Measurements from ENCODE around the gene GPR27.

GPR27 gene

DNA sequence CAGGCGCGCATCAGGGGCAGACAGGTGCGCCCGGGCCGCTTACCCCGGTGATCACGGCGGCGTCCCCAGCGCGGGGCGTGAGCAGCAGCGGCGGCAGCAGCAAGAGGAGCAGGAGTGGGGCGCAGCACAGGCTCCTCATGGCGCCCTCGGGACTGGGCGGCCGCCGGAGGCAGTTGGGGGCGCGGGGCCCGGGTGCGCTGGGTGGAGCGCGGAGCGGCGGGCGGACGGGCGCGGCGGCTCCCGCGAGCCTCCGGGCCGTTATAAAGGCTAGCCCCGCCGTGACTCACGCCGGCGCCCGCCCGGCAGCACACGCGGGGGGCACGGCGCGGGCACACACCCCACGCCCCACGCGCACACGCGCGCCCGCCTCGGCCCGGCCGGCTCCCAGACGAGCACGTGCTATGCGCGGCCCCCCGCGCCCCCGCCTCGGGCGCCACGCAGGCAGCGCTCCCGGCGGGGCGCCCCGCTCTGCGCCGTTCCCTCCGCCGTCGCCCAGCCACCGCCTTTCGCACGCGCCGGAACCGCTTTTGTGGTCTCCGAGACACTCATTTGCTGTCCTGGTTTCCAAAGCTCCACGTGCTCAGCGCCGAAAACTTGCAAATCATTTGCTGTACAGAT lies 31.4 kb downstream of the GPR27 start, which contains the start of gene PROK2:
TSS of gene PROK2 (minus strand) at position 235 of the 618 bp plus-strand sequence. CDS start at position 139, 96 bp downstream.
- TF ChIP-seq FOXP2 (optimal IDR thresholded peaks at IDR 0.05; ENCODE audit: borderline replicate concordance, extremely low read depth, extremely low read length, insufficient read depth) (no peak), SIN3A (IDR thresholded peaks at IDR 0.05; ENCODE audit: borderline replicate concordance, insufficient read depth, low read length) (no peak), TAF1 (IDR thresholded peaks at IDR 0.05; ENCODE audit: borderline replicate concordance, insufficient read depth, low read length) (no peak), POLR2AphosphoS5 (IDR thresholded peaks at IDR 0.05; ENCODE audit: low read depth, low read length) (no peak)
- TF ChIP-seq, protein P1, sequence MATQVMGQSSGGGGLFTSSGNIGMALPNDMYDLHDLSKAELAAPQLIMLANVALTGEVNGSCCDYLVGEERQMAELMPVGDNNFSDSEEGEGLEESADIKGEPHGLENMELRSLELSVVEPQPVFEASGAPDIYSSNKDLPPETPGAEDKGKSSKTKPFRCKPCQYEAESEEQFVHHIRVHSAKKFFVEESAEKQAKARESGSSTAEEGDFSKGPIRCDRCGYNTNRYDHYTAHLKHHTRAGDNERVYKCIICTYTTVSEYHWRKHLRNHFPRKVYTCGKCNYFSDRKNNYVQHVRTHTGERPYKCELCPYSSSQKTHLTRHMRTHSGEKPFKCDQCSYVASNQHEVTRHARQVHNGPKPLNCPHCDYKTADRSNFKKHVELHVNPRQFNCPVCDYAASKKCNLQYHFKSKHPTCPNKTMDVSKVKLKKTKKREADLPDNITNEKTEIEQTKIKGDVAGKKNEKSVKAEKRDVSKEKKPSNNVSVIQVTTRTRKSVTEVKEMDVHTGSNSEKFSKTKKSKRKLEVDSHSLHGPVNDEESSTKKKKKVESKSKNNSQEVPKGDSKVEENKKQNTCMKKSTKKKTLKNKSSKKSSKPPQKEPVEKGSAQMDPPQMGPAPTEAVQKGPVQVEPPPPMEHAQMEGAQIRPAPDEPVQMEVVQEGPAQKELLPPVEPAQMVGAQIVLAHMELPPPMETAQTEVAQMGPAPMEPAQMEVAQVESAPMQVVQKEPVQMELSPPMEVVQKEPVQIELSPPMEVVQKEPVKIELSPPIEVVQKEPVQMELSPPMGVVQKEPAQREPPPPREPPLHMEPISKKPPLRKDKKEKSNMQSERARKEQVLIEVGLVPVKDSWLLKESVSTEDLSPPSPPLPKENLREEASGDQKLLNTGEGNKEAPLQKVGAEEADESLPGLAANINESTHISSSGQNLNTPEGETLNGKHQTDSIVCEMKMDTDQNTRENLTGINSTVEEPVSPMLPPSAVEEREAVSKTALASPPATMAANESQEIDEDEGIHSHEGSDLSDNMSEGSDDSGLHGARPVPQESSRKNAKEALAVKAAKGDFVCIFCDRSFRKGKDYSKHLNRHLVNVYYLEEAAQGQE (IDR thresholded peaks at IDR 0.05; ENCODE audit: insufficient read depth in 1 of 2, low read depth in 2 of 2, low read length in 2 of 2) = no peak

DNA sequence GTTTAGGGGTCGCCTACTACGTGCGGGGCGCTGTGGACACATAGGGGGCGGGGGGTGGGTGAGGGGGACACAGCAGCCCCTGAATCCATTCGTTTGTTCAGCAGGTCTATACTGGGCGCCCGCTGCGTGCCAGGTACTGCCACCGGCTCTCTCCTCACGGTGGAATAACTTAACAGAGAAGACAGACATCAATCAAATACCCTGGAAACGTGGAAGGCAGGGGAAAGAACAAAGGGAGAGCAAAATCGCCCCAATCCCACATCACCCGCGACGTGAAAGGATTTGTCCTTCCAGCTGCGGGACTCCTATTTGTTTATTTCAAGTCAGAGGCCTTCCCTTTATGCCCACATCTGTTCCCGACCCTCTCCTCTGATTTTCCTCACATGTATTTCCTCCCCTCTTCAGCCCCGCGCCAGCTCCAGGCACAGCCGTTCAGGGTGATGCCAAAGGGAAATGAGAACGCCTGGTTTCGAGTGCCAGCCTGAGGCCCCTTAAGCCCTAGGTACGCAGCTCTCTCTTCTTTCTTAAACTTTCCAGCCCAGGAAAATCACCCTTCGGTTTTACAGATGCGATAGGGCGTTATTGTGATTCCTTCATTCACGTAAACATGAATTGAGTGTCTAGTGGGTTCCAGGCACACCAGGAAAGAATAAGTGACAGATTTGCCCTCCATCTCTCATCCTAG lies 32.0 kb downstream of the GPR27 start:
- TF ChIP-seq FOXP2 (optimal IDR thresholded peaks at IDR 0.05; ENCODE audit: borderline replicate concordance, extremely low read depth, extremely low read length, insufficient read depth) = no peak
- no peak for TF ChIP-seq TAF1 (IDR thresholded peaks at IDR 0.05; ENCODE audit: borderline replicate concordance, insufficient read depth, low read length)
- no peak for TF ChIP-seq SIN3A (IDR thresholded peaks at IDR 0.05; ENCODE audit: borderline replicate concordance, insufficient read depth, low read length)
- TF ChIP-seq, protein P1 (IDR thresholded peaks at IDR 0.05; ENCODE audit: insufficient read depth in 1 of 2, low read depth in 2 of 2, low read length in 2 of 2) = no peak
- no peak for TF ChIP-seq POLR2AphosphoS5 (IDR thresholded peaks at IDR 0.05; ENCODE audit: low read depth, low read length)

DNA sequence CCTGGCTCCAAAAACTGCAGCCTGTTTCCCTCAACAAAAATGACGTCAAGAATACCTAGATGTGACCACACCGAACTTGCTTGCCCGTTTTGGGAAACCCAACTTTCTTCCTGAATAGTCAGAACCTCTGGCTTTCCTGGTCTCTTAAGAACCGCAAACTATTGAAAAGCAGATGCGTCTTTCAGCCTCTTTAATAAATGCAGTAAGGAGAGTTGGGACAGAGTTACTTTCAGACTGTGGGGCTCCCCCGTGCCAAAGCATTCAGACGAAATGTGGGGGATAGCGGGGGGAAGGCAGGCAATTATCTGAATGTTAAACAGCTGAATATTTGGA lies 32.5 kb downstream of the GPR27 start:
- no peak for TF ChIP-seq FOXP2 (optimal IDR thresholded peaks at IDR 0.05; ENCODE audit: borderline replicate concordance, extremely low read depth, extremely low read length, insufficient read depth)
- no peak for TF ChIP-seq SIN3A (IDR thresholded peaks at IDR 0.05; ENCODE audit: borderline replicate concordance, insufficient read depth, low read length)
- no peak for TF ChIP-seq TAF1 (IDR thresholded peaks at IDR 0.05; ENCODE audit: borderline replicate concordance, insufficient read depth, low read length)
- no peak for TF ChIP-seq POLR2AphosphoS5 (IDR thresholded peaks at IDR 0.05; ENCODE audit: low read depth, low read length)
- TF ChIP-seq, protein P1 (IDR thresholded peaks at IDR 0.05; ENCODE audit: insufficient read depth in 1 of 2, low read depth in 2 of 2, low read length in 2 of 2) = no peak

DNA sequence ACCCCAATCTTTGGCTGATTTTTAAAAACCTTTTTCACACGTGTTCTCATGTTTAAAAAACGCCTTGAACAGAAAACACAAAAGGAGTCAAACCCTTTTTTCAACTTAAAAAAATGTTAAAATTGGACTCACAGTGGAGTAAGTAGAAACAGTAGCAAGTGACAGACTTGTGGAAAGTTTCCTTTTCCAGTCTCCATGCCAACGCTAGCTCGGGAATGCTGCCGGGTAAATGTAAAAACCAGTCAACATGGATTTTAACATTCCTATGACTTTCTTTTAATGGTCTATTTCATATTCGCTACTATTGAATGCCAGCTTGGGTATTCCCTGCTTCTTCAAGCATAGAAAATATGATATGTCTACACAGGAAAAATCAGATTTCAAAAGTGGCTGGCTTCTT lies 32.9 kb downstream of the GPR27 start:
- TF ChIP-seq, protein P1 (IDR thresholded peaks at IDR 0.05; ENCODE audit: insufficient read depth in 1 of 2, low read depth in 2 of 2, low read length in 2 of 2) = no peak
- TF ChIP-seq POLR2AphosphoS5 (IDR thresholded peaks at IDR 0.05; ENCODE audit: low read depth, low read length) (no peak), FOXP2 (optimal IDR thresholded peaks at IDR 0.05; ENCODE audit: borderline replicate concordance, extremely low read depth, extremely low read length, insufficient read depth) (no peak), TAF1 (IDR thresholded peaks at IDR 0.05; ENCODE audit: borderline replicate concordance, insufficient read depth, low read length) (no peak), SIN3A (IDR thresholded peaks at IDR 0.05; ENCODE audit: borderline replicate concordance, insufficient read depth, low read length) (no peak)

Data from PFSK-1 (cell line).